Activated naive CD8-positive, alpha-beta T cell treated with anti-CD3 and anti-CD28 coated beads for 36 hours (primary cell): ENCODE measurements around the gene RNLS. TPM values are rescaled to one million over a fixed set of nuclear protein-coding genes. Genes with fewer than 3 reads are reported as not detected.

ENCODE experiments used
- DNase-seq: peaks from one replicate; pipeline ENCODE4 v3.0.0; 2021
- H3K27ac Mint-ChIP-seq: one replicate; pipeline ENCODE4 v1.8.0; 2022; ENCODE audit warnings: mild to moderate bottlenecking, moderate library complexity, mixed read lengths
- H3K27me3 Mint-ChIP-seq: one replicate; pipeline ENCODE4 v1.8.0; 2022; ENCODE audit warnings: mild to moderate bottlenecking, mixed read lengths
- H3K36me3 Mint-ChIP-seq: one replicate; pipeline ENCODE4 v1.8.0; 2021; ENCODE audit warnings: mild to moderate bottlenecking, mixed read lengths
- H3K4me1 Mint-ChIP-seq: one replicate; pipeline ENCODE4 v1.8.0; 2021; ENCODE audit warnings: mixed read lengths
- H3K4me3 Mint-ChIP-seq: one replicate; pipeline ENCODE4 v1.8.0; 2022; ENCODE audit warnings: mild to moderate bottlenecking, moderate library complexity, mixed read lengths
- H3K9me3 Mint-ChIP-seq: one replicate; pipeline ENCODE4 v1.8.0; 2022; ENCODE audit warnings: mixed read lengths
- total RNA-seq, 2 experiments: library from RNA; stranded (reverse); gene quantifications; one replicate each; pipeline ENCODE4 v1.2.3, GENCODE V29; 2021

RNLS gene
- total RNA-seq, 2 experiments from 2014 or later, result 4.0 to 4.3 TPM

DNA sequence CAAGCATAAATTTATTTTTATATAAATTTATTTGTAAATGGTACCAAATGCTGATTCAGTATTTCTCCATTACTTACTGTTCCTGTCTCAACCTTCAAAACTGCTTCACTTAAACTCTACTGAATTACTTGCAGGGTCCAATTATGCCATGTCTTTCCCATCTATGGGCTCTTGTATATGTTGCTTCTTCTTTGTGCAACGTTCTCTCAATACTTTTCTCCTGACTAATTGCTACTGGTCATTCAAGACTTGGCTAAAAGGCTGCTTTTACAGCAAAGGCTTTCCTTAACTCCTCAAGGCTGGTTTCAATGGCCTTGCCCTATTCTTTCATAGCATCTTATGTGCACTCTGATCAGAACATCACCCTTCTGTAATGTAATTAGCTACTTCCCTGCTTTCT lies 67.9 kb downstream of the RNLS start:
- H3K9me3 Mint-ChIP-seq, result peaks cover 6% of the 10 kb centered on the region
- H3K4me3 Mint-ChIP-seq, result no peak overlapping the region
- DNase-seq, result no peak
- no peak overlapping the region for H3K27ac Mint-ChIP-seq
- H3K4me1 Mint-ChIP-seq, result peaks cover under 1% of the 10 kb centered on the region
- no peaks in the 10 kb centered on the region for H3K27me3 Mint-ChIP-seq
- peaks cover 1% of the 10 kb centered on the region for H3K36me3 Mint-ChIP-seq

GRCh38 chr10:88512599-88512998 lies 70.5 kb downstream of the RNLS start:
- peaks cover 1% of the 10 kb centered on the region for H3K4me1 Mint-ChIP-seq
- peaks cover 1% of the 10 kb centered on the region for H3K36me3 Mint-ChIP-seq
- peaks cover 6% of the 10 kb centered on the region for H3K9me3 Mint-ChIP-seq
- H3K4me3 Mint-ChIP-seq, result no peak overlapping the region
- no peak for DNase-seq
- H3K27me3 Mint-ChIP-seq, result no peaks in the 10 kb centered on the region
- H3K27ac Mint-ChIP-seq, result no peak overlapping the region

GRCh38 chr10:88508796-88509195 lies 74.3 kb downstream of the RNLS start:
- H3K27me3 Mint-ChIP-seq, result no peaks in the 10 kb centered on the region
- H3K36me3 Mint-ChIP-seq, result no peaks in the 10 kb centered on the region
- H3K27ac Mint-ChIP-seq, result no peak overlapping the region
- no peak overlapping the region for H3K4me3 Mint-ChIP-seq
- no peak for DNase-seq
- H3K9me3 Mint-ChIP-seq, result no peaks in the 10 kb centered on the region
- H3K4me1 Mint-ChIP-seq, result peaks cover 1% of the 10 kb centered on the region

GRCh38 chr10:88507826-88508453 lies 75.2 kb downstream of the RNLS start:
- H3K36me3 Mint-ChIP-seq, result no peaks in the 10 kb centered on the region
- no peaks in the 10 kb centered on the region for H3K9me3 Mint-ChIP-seq
- no peak overlapping the region for H3K27ac Mint-ChIP-seq
- H3K27me3 Mint-ChIP-seq, result no peaks in the 10 kb centered on the region
- no peak for DNase-seq
- no peak overlapping the region for H3K4me3 Mint-ChIP-seq
- peaks cover 1% of the 10 kb centered on the region for H3K4me1 Mint-ChIP-seq

DNA sequence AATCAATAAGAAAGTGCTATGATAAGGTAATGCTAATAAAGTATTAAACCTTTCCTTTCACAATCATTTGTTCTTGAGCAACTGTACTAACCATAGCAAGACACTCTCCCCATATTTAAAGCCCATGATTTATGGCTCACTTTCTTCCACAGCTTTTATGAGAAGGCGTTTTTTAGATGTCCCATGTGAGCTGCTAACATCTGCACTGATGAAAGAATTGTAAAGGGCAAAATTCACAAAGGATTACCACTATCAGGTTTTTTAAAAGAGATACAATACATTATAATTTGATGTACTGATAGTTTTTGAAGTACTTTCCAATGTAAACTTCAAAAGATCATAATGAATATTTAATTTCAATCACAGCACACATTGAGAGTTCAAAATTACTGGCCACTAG lies 75.7 kb downstream of the RNLS start:
- Mint-ChIP-seq H3K4me1 (peaks cover 1% of the 10 kb centered on the region), H3K4me3 (no peak overlapping the region), H3K27me3 (no peaks in the 10 kb centered on the region), H3K9me3 (no peaks in the 10 kb centered on the region), H3K27ac (no peak overlapping the region), H3K36me3 (no peaks in the 10 kb centered on the region)
- DNase-seq, result no peak

DNA sequence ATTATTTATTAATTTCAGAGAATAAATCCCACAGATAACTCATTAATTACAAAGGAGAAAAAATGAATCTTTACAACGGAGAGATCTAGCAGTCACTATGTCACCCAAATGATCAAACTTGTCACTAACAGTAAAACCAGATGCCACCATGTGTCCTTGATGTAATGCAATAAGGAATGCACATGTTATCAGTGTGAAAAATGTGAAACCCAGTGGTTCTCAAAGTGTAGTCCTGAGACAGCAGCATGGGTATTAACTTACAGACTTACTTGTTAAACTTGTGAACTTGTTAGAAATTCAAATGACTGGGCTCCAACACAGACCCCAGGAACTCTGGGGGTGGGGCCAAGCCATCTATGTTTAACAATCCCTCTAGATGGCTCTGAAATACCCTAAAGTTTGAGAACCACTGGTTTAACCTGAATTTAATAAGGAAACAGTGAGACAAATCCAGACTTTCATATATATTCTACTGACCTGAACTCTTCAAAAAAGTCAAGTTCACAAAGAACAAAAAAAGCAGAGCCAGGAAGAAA lies 77.4 kb downstream of the RNLS start:
- no peak overlapping the region for H3K27ac Mint-ChIP-seq
- DNase-seq, result no peak
- no peak overlapping the region for H3K4me3 Mint-ChIP-seq
- H3K9me3 Mint-ChIP-seq, result no peaks in the 10 kb centered on the region
- H3K27me3 Mint-ChIP-seq, result no peaks in the 10 kb centered on the region
- H3K4me1 Mint-ChIP-seq, result peaks cover 1% of the 10 kb centered on the region
- H3K36me3 Mint-ChIP-seq, result no peaks in the 10 kb centered on the region

GRCh38 chr10:88505265-88505664 lies 77.9 kb downstream of the RNLS start:
- H3K36me3 Mint-ChIP-seq, result no peaks in the 10 kb centered on the region
- no peak for DNase-seq
- H3K27ac Mint-ChIP-seq, result no peak overlapping the region
- peaks cover 1% of the 10 kb centered on the region for H3K4me1 Mint-ChIP-seq
- no peaks in the 10 kb centered on the region for H3K9me3 Mint-ChIP-seq
- H3K27me3 Mint-ChIP-seq, result no peaks in the 10 kb centered on the region
- H3K4me3 Mint-ChIP-seq, result no peak overlapping the region

GRCh38 chr10:88500656-88501055 lies 82.5 kb downstream of the RNLS start:
- Mint-ChIP-seq H3K27ac (no peak overlapping the region), H3K4me1 (peaks cover 7% of the 10 kb centered on the region), H3K9me3 (no peaks in the 10 kb centered on the region)

DNA sequence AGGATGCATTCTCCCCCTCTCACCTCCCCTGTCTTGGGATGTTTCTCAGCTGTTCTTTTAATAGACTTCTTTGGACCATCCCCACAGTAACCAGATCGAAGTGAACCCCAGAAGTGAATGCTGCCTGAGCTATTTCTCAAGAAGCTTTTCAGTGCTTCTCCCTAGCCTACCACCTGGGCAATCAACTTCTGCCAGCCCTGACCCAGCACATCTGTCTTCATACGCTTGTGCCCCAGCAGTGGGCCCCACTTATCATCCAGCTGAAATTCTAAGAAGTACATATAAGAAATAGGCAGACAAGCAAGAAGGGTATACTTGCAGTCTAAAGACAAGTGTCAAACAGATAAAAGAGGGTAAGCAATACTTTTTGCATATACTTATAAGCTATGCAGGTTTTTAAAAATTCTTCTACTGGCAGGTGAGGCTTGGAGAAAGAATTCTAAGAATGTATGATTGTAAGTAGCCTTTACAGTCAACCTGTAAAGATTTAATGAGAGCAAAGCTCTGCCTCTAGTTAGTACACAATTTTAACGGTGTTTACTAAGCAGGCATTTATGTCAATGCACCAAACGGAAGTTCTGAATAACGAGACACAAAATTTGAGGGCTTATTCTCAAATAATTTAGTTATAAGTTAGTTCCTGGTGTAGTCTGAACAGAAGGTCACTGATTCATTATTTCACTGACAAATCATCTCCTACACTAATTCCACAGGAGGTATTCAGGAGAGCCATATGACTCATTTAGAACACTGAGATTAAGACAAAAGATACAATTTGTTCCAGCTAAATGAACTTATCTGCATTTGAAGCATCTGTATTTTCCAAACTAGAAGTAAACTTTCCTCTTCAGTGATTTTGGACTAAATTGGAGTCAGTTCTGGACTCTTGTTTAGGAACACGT lies 83.3 kb downstream of the RNLS start:
- Mint-ChIP-seq H3K4me3 (no peak overlapping the region), H3K36me3 (peaks cover 2% of the 10 kb centered on the region), H3K27ac (no peak overlapping the region), H3K9me3 (no peaks in the 10 kb centered on the region), H3K27me3 (no peaks in the 10 kb centered on the region), H3K4me1 (peaks cover 7% of the 10 kb centered on the region)
- DNase-seq, result no peak

More at GRCh38 chr10:88500656-88501055, 82.5 kb downstream of the RNLS start:
- Mint-ChIP-seq H3K4me3 (no peak overlapping the region), H3K36me3 (no peaks in the 10 kb centered on the region), H3K27me3 (no peaks in the 10 kb centered on the region)
- no peak for DNase-seq

- Mint-ChIP-seq H3K36me3 (peaks cover 2% of the 10 kb centered on the region), H3K27ac (no peak overlapping the region), H3K9me3 (no peaks in the 10 kb centered on the region), H3K27me3 (no peaks in the 10 kb centered on the region), H3K4me1 (peaks cover 11% of the 10 kb centered on the region), H3K4me3 (no peak overlapping the region)
- no peak for DNase-seq
These were observed 85.2 kb downstream of the RNLS start for GRCh38 chr10:88497913-88498312.

DNA sequence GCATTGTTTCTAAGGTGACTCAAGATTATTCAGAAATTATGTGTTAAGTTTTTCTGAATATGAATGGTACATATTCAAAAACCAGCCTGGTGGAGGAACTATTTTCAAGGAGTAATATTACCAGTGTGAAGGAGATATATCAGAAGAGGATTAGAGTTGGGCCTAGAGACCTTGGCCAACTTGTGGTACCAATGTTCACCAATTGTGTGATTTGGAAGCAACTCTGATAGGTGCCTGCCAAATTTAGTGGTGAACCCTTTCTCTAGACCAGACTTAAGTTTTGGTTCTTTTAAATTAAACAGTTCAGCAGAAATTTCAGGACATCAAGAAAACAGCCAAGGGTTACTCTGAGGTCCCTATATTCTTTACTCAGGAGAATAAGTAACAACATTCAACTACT lies 88.6 kb downstream of the RNLS start:
- H3K9me3 Mint-ChIP-seq, result no peaks in the 10 kb centered on the region
- no peak overlapping the region for H3K4me3 Mint-ChIP-seq
- peaks cover 2% of the 10 kb centered on the region for H3K36me3 Mint-ChIP-seq
- H3K27ac Mint-ChIP-seq, result no peak overlapping the region
- DNase-seq, result no peak
- H3K27me3 Mint-ChIP-seq, result peaks cover 3% of the 10 kb centered on the region
- peaks cover 19% of the 10 kb centered on the region for H3K4me1 Mint-ChIP-seq

DNA sequence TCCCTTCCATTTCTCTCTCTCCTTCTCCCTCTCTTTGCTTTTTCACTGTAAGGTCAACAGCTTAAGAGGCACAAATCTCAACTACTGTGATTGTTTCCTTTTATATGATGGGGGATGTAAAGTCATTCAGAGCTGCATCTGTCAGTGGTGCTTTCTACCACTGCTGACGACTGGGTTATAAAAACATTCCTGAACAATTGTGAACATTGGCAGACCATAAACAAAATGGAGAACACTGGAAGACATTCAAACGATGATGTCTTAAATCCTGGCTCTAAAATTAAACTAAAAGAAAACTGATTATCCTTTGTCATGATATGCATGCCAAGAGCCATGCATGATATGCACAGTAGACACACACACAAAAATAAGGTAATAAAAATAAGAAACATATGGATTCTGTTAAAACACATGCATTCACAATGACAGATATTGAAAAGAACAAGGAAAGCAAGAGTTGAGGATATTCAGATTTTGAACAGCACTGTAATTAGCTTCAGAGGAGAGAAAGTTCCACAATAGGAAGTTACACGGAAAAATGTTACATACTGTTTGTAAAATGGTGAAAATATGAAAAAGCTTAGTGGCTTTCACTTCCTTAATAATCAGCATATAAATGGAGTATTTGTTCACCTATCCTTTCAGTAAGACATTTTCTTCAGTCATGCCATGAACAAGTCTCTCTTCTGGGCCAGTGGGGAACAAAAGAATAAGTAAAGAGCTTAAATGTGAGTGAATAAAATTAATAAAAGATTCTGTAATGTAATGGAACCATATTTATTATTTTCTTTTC lies 89.2 kb downstream of the RNLS start:
- DNase-seq, result no peak
- Mint-ChIP-seq H3K4me3 (no peak overlapping the region), H3K36me3 (peaks cover 2% of the 10 kb centered on the region), H3K27ac (no peak overlapping the region), H3K27me3 (peaks cover 3% of the 10 kb centered on the region), H3K9me3 (no peaks in the 10 kb centered on the region), H3K4me1 (peaks cover 24% of the 10 kb centered on the region)

DNA sequence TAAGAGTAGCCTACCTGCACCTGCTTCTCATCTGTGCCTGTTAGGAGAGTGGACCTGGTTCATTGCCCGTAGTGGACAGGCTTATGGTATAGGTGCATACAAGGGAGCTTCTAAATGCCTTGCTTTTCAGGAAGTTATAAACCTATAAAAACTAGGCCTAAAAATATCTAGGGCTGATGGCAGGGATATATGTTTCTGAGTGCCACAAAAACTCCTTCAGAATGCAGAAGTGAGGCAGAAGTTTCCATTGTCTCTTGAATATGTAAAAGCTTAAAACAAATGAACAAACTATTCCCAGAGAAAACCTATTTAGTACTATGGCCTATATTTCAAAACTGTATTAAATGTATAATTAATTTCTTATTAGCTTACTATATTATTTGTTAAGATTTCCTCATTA lies 91.8 kb downstream of the RNLS start:
- no peak for DNase-seq
- peaks cover 5% of the 10 kb centered on the region for H3K36me3 Mint-ChIP-seq
- peaks cover 3% of the 10 kb centered on the region for H3K27me3 Mint-ChIP-seq
- H3K4me1 Mint-ChIP-seq, result peaks cover 18% of the 10 kb centered on the region
- H3K27ac Mint-ChIP-seq, result no peak overlapping the region
- H3K9me3 Mint-ChIP-seq, result no peaks in the 10 kb centered on the region
- no peak overlapping the region for H3K4me3 Mint-ChIP-seq

GRCh38 chr10:88490231-88490980 lies 92.7 kb downstream of the RNLS start:
- Mint-ChIP-seq H3K4me3 (no peak overlapping the region), H3K4me1 (peaks cover 17% of the 10 kb centered on the region), H3K27ac (no peak overlapping the region), H3K9me3 (no peaks in the 10 kb centered on the region), H3K36me3 (peaks cover 4% of the 10 kb centered on the region), H3K27me3 (peaks cover 3% of the 10 kb centered on the region)
- DNase-seq, result no peak
